ENCODE measurements around the gene SSB.
A peak's percentile ranks its signal among the peaks of the same experiment; 100 is the strongest.
"Not testable (repeated sequence)": the region's sequence is repeated elsewhere in the genome, so short reads cannot be mapped to it uniquely, and the experiment has no call there.

Gene SSB

GRCh38 chr2:169808221-169808620 is 9.6 kb downstream of the SSB start:
- H3K4me1 Mint-ChIP-seq, result no peaks in the 10 kb centered on the region
- H3K4me3 Mint-ChIP-seq, result no peak overlapping the region
- H3K9me3 Mint-ChIP-seq, result no peaks in the 10 kb centered on the region
- no peak overlapping the region for H3K27ac Mint-ChIP-seq
- H3K27me3 Mint-ChIP-seq (ENCODE audit: low read depth), result no peaks in the 10 kb centered on the region
- no peak for TF ChIP-seq CTCF (IDR thresholded peaks at IDR 0.05; ENCODE audit: unreplicated experiment in 3 of 3)
- H3K36me3 Mint-ChIP-seq (ENCODE audit: low read depth), result peaks cover 67% of the 10 kb centered on the region

GRCh38 chr2:169815849-169816248 is 17.2 kb downstream of the SSB start:
- H3K4me3 Mint-ChIP-seq, result no peak overlapping the region

GRCh38 chr2:169816961-169817360 is 18.3 kb downstream of the SSB start:
- not testable (repeated sequence) for H3K27ac Mint-ChIP-seq; H3K4me3 Mint-ChIP-seq; H3K9me3 Mint-ChIP-seq; H3K27me3 Mint-ChIP-seq (ENCODE audit: low read depth)
- peaks cover 76% of the 10 kb centered on the region for H3K36me3 Mint-ChIP-seq (ENCODE audit: low read depth)
- H3K4me1 Mint-ChIP-seq, result peaks cover 12% of the 10 kb centered on the region

More at GRCh38 chr2:169815849-169816248, 17.2 kb downstream of the SSB start:
- Mint-ChIP-seq H3K36me3 (ENCODE audit: low read depth) (peaks cover 78% of the 10 kb centered on the region), H3K4me1 (peaks cover 7% of the 10 kb centered on the region), H3K9me3 (peaks cover 6% of the 10 kb centered on the region), H3K27me3 (ENCODE audit: low read depth) (no peaks in the 10 kb centered on the region), H3K27ac (no peak overlapping the region)
- TF ChIP-seq CTCF (IDR thresholded peaks at IDR 0.05; ENCODE audit: unreplicated experiment in 3 of 3), result no peak

GRCh38 chr2:169817369-169817768 is 18.7 kb downstream of the SSB start:
- H3K4me1 Mint-ChIP-seq, result peaks cover 16% of the 10 kb centered on the region
- H3K36me3 Mint-ChIP-seq (ENCODE audit: low read depth), result peaks cover 72% of the 10 kb centered on the region
- not testable (repeated sequence) for H3K27me3 Mint-ChIP-seq (ENCODE audit: low read depth); H3K27ac Mint-ChIP-seq; H3K9me3 Mint-ChIP-seq; H3K4me3 Mint-ChIP-seq

- Mint-ChIP-seq H3K4me3 (no peak overlapping the region), H3K27me3 (ENCODE audit: low read depth) (no peaks in the 10 kb centered on the region), H3K36me3 (ENCODE audit: low read depth) (peaks cover 65% of the 10 kb centered on the region), H3K27ac (no peak overlapping the region), H3K9me3 (peaks cover 6% of the 10 kb centered on the region), H3K4me1 (peaks cover 25% of the 10 kb centered on the region)
- TF ChIP-seq CTCF (IDR thresholded peaks at IDR 0.05; ENCODE audit: unreplicated experiment in 3 of 3), result no peak
These were observed 19.6 kb downstream of the SSB start for GRCh38 chr2:169818241-169818640.

GRCh38 chr2:169819106-169819505 is 20.4 kb downstream of the SSB start:
- no peak for TF ChIP-seq CTCF (IDR thresholded peaks at IDR 0.05; ENCODE audit: unreplicated experiment in 3 of 3)
- Mint-ChIP-seq H3K9me3 (peaks cover 6% of the 10 kb centered on the region), H3K4me1 (peaks cover 33% of the 10 kb centered on the region), H3K27ac (no peak overlapping the region), H3K36me3 (ENCODE audit: low read depth) (peaks cover 61% of the 10 kb centered on the region), H3K27me3 (ENCODE audit: low read depth) (no peaks in the 10 kb centered on the region), H3K4me3 (no peak overlapping the region)

GRCh38 chr2:169820101-169820500 is 21.4 kb downstream of the SSB start:
- Mint-ChIP-seq H3K4me1 (peaks cover 40% of the 10 kb centered on the region), H3K27ac (peak overlapping the region in 1 of 3 experiments; percentile 23), H3K36me3 (ENCODE audit: low read depth) (peaks cover 57% of the 10 kb centered on the region)
- H3K9me3 Mint-ChIP-seq; H3K27me3 Mint-ChIP-seq (ENCODE audit: low read depth); H3K4me3 Mint-ChIP-seq: not testable (repeated sequence)

All from nephron (organoid).